Measurements from ENCODE around the gene FERMT1. TPM values are rescaled to one million over a fixed set of nuclear protein-coding genes. Genes with fewer than 3 reads are reported as not detected.
"Not testable (repeated sequence)": the region's sequence is repeated elsewhere in the genome, so short reads cannot be mapped to it uniquely, and the experiment has no call there.

FERMT1 gene
- polyA plus RNA-seq, 3 donors: 0.74 to 1.4 (median 1.0) TPM

DNA sequence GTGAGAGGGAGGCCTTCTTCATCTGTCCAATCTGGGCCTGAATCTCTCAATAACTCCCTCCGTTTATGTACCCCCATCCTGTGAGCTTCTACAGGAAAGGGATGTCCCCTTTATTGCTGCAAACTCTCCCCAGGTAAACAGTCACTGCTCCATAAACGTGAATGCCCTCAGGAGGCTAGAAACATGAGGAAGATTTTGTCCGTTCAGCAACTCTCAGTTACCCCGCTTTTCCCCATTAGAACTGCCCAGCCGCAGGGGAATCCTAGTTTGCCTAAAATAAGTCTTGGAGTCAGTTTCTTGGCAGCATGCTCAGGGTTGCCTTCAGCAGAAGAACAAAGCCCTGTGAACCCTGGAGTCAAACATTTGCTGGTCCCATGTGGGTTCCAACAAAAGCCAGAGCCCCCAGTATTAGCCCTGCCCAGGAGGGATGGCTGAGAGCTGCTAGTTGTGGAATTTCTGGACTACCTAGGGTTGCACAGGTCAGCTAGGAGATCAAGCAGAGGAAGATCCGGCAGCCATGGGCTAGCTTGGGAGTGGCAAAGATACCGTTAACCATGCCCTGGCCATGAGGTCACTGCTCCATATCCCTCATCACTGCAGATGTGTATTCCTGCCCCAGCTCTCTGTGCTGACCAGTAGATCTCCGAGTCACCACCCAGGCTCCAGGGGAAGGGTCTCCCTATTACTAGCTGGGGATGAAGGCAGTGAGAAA lies 69.6 kb downstream of the FERMT1 start:
- no peak overlapping the region for H3K27ac ChIP-seq (ENCODE audit: low read depth, low read length)
- 50 to 74% (median 57%) methylated on average over 8 of the region's 8 CpGs for WGBS, 3 donors

DNA sequence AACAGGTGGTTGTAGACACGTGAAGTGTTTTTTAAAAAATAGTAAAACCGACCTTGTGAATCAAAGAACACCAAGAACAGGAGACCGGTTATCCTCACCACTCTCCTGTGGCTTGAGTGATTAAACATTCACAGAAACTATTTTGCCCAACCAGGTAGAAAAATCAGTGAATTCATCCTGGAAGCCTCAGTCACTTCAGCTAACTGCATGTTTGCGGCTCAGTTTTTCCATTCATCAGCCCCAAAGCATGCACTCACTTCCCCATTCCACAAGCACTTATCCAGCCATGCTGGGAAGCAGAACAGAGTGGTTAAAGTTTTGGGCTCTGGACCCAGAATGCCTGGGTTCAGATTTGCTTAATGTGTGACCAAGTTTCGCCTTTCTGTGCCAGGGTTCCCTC lies 71.3 kb downstream of the FERMT1 start:
- no peak overlapping the region for H3K27ac ChIP-seq (ENCODE audit: low read depth, low read length)
- WGBS, 3 donors: 47 to 56% (median 54%) methylated on average over 5 of the region's 5 CpGs

DNA sequence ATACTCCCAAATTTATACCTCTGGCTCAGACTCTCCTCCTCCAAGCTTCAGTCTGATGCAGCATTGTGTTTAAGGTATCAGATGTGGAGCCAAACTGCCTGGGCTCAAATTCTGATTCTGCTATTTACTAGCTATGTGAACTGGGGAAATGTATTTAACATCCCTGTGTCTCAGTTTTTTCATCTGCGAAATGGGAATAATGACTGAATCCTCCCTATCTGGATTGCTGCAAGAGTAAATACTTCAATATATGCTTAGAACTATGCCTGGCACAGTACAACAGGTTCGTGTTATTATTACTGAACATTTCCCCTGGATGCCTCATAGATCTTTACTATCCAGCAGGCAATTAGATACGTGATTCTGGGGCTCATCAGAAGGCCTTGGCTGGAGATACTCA lies 74.4 kb downstream of the FERMT1 start:
- no peak overlapping the region for H3K27ac ChIP-seq (ENCODE audit: low read depth, low read length)
- 84 to 91% (median 86%) methylated on average over 3 of the region's 3 CpGs for WGBS, 3 donors

- H3K27ac ChIP-seq (ENCODE audit: low read depth, low read length): no peak overlapping the region
- WGBS, 3 donors: 23 to 64% (median 42%) methylated on average over 1 of the region's 1 CpG
Observed at GRCh38 chr20:6046432-6046831, 76.4 kb downstream of the FERMT1 start.

GRCh38 chr20:6045566-6045965 lies 77.3 kb downstream of the FERMT1 start:
- H3K27ac ChIP-seq (ENCODE audit: low read depth, low read length): no peak overlapping the region

DNA sequence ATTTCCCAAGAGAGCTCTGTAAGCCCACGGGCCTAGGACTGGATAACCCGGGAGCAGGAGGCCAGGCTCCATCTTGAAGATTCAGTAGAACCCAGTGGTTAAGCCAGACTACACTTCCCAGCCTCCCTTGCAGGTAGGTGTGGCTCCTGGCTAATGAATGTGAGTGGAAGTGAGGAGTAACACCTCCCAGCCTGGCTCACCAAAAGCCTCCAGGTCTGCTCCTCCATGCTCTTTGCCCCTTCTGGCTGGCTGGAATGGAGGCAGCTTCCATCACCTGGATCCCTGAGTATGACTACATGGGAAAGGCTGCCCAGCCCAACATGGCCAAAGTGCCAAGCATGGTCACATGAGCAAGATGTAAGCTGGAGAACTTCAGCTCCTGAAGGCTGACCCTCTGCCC lies 78.7 kb downstream of the FERMT1 start:
- no peak overlapping the region for H3K27ac ChIP-seq (ENCODE audit: low read depth, low read length)
- whole genome bisulfite sequencing, 3 donors: 83 to 98% (median 84%) methylated on average over 2 of the region's 2 CpGs

DNA sequence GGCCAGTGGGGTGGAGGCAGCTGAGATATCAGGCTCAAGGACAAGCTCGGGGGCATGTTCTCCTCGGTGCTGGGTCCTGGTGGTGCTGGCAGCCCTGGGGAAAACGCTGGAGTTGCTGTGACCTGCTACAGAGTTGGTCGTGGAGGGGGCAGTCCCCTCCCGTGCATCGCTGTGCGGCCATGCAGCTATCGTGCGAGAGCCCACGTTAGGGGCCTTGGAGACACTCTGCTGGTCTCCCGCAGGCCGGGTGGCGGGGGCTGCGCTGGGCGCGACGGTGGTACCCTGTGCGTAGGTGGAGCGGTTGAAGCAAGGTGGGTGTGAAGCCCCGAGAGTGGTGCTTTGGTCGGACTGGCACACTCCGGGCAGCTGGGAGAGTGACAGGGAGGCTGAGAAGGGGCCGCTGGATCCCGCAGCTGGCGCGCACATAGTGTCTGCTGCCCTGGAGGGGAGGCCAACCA lies 81.0 kb downstream of the FERMT1 start:
- no peak overlapping the region for H3K27ac ChIP-seq (ENCODE audit: low read depth, low read length)
- 90 to 92% (median 91%) methylated on average over 26 of the region's 26 CpGs for WGBS, 3 donors

DNA sequence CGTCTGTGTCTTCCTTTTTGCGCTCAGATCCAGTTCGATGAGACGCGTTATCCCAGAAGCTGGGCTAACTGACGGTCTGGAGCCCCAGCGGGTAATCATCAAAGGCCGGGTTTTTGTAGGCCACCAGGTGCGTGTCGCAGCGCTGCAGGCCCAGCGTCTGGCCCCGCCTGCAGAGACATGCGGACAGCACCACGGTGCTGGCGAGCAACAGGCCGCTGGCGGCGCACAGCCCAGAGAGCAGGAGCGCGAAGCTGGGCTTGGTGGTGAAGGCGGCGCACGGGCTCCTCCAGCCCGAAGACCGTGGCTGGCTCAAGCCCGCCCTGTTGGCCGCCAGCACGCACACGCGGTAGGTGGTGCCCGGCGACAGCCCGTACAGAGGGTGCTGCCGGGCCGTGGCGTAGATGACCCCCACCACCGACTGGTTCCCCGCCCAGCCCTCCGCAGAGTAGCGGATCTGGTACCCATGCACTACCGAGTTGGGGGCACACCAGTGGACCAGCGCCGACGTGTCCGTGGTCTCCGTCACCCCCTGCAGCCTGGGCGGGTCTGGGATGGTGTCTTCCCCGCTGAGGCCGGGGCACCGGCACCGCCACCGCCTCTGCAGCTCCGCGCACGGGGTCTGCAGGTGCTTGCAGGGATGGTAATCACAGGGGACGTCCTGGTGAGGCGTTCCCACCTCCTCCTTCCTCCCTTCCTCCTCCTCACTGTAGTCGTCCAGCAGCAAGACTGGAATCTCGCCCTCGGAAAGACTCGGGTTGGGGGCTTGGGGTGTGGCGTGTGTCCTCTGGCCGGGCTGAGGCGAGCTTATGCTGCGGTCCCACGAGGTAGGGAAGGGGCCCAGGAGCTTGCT lies 81.6 kb downstream of the FERMT1 start:
- WGBS, 3 donors: 84 to 90% (median 86%) methylated on average over 65 to 67 of the region's 67 CpGs
- H3K27ac ChIP-seq (ENCODE audit: low read depth, low read length): no peak overlapping the region

DNA sequence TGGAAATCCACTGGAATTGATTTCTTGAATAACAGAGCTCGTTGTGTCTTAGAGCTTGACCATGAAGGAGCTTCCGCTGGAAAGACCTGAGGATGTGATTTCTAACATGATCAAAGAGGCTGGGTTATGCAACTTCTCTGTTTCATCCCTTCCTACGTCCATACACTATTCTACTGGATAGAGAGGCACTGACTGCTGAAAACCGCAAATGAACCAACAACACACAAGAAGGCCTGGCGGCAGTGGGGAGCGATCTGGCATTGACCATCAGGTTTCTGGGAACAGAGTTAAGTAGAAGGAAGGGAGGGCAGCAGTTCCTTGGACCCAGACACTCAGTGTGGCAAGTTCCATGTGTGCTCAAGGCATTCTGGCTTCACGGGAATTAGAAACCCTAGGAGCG lies 82.3 kb downstream of the FERMT1 start:
- H3K27ac ChIP-seq (ENCODE audit: low read depth, low read length): no peak overlapping the region
- WGBS, 3 donors: 80 to 91% (median 88%) methylated on average over 8 of the region's 8 CpGs

GRCh38 chr20:6039766-6040165 lies 83.1 kb downstream of the FERMT1 start:
- no peak overlapping the region for H3K27ac ChIP-seq (ENCODE audit: low read depth, low read length)
- WGBS, 3 donors: 74 to 85% (median 76%) methylated on average over 5 of the region's 5 CpGs

GRCh38 chr20:6038256-6038655 lies 84.6 kb downstream of the FERMT1 start:
- WGBS, 3 donors: 85 to 96% (median 90%) methylated on average over 3 of the region's 3 CpGs
- H3K27ac ChIP-seq (ENCODE audit: low read depth, low read length): no peak overlapping the region

- no peak overlapping the region for H3K27ac ChIP-seq (ENCODE audit: low read depth, low read length)
- 88 to 90% (median 90%) methylated on average over 1 of the region's 1 CpG for WGBS, 3 donors
Observed at GRCh38 chr20:6037082-6037481, 85.7 kb downstream of the FERMT1 start.

DNA sequence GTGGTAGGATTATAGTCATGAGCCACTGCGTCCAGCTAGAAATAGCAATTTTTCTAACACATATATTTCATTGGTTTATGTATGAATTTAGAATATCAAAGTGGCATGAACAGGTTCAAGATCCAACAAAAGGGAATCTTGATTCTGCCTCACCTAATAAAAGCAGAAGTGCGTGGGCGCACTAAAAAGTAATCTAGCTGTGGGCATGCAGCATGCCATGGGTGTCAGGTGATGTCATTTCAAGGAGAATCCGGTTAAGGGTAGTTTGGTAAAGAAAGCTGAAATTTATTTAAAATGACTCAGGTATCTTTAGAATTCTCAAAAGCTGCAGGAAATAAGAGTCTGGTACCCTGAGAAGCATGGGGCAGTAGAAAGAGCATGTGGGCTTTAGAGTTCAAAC lies 86.6 kb downstream of the FERMT1 start:
- WGBS, 3 donors: 95 to 97% (median 96%) methylated on average over 4 of the region's 4 CpGs
- no peak overlapping the region for H3K27ac ChIP-seq (ENCODE audit: low read depth, low read length)

- no peak overlapping the region for H3K27ac ChIP-seq (ENCODE audit: low read depth, low read length)
- 18 to 45% (median 31%) methylated on average over 2 of the region's 2 CpGs for WGBS, 3 donors
Observed at GRCh38 chr20:6034134-6034969, 88.5 kb downstream of the FERMT1 start.

GRCh38 chr20:6032907-6033306 lies 89.9 kb downstream of the FERMT1 start:
- H3K27ac ChIP-seq (ENCODE audit: low read depth, low read length): not testable (repeated sequence)
- 96 to 97% (median 97%) methylated on average over 8 of the region's 8 CpGs for WGBS, 3 donors

DNA sequence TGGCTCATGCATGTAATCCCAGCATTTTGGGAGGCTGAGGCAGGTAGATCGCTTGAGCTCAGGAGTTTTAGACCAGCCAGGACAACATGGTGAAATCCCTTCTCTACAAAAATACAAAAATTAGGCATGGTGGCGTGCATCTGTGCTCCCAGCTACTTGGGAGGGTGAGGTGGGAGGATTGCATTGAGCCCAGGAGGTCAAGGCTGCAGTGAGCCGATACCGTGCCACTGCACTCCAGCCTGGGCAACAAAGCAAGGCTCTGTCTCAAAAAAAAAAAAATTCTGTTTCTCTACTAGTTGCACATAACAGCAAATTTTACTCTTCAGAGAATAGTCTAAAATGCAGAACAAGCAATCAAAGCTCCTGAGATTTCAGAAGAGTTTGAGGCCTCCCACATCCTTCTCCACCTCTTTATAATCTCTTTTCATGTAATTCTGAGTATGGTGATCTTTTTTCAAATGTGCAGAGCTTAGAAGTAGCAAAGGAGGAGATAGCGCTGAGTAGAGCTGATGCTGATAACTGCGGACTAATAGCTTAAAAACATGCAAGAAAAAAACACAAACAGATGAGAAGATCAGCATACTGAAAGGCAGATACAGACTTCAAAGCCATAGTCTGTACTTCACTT lies 92.3 kb downstream of the FERMT1 start:
- no peak overlapping the region for H3K27ac ChIP-seq (ENCODE audit: low read depth, low read length)
- WGBS, 3 donors: 65 to 82% (median 81%) methylated on average over 6 of the region's 6 CpGs

- no peak overlapping the region for H3K27ac ChIP-seq (ENCODE audit: low read depth, low read length)
- WGBS, 3 donors: 65 to 68% (median 66%) methylated on average over 6 of the region's 6 CpGs
Observed at GRCh38 chr20:6029538-6029937, 93.3 kb downstream of the FERMT1 start.

- no peak overlapping the region for H3K27ac ChIP-seq (ENCODE audit: low read depth, low read length)
Observed at GRCh38 chr20:6028818-6029217, 94.0 kb downstream of the FERMT1 start.

DNA sequence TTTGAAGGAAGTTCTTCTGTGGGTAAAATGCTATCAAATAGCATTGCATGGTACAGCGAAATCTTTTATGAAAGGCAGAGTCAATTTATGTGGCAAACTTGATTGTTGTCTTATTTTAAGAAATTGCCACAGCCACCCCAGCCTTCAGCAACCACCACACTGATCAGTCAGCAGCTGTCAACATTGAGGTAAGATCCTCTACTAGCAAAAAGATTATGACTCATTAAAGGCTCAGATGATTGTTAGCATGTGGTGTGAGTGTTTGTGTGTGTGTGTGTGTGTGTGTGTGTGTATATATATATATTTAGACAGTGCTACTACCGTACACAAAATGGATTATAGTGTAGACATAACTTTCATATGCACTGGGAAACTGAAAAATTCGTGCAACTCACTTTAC lies 96.8 kb downstream of the FERMT1 start:
- 89 to 94% (median 93%) methylated on average over 3 of the region's 3 CpGs for whole genome bisulfite sequencing, 3 donors
- no peak overlapping the region for H3K27ac ChIP-seq (ENCODE audit: low read depth, low read length)
